Measurements from ENCODE around the gene BECN2.

- TF ChIP-seq CTCF (IDR thresholded peaks at IDR 0.05) (no peak), POLR2A (IDR thresholded peaks at IDR 0.05) (no peak)
These were observed 17.8 kb upstream of the BECN2 start for GRCh38 chr1:241939798-241940197.

Data from esophagus squamous epithelium (tissue), 4 donors.